ENCODE measurements around the gene PSENEN.

DNA sequence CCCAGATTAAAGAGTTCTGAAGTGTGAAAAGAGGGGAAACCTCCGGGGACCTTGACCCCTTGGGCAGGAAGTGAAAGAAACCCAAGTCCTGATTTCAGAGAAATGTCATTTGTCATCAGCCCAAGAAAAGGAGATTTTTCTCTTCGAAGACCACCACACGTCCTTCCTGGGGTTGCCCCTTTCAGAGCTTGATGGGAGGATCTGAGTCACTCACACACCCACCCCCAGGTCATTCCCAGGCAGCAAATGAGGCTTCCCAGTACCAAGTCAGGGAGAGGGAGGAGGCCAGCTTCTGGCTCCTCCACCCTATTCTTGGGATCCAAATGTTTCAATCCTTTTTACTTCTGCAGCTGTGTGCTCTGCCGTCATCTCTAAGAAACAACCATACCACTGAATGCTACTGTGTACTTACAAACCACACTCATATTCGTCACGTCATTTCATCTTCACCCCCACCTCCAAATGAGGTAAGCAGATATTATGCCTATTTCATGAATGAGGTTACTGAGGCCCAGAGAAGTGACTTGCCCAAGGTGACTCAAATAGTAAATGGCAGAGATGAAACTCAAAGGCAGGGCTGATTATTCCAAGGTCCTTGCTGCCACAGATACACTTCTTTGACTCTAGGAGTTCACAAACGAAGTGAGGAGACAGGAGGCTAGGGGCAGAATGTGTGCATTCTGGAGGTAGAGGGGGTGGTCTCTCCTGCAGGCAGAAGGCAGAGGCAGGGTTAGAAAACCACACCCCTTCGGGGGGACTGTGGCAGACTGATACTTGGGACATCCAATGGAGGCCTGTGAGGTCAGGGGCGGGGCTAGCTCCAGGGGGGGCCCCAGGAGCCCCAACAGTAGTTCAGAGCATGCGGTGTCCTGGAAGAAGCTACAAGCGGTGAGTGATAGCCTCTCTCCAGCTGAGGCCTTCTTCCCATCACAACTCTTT is 32.6 kb upstream of the PSENEN start:
- TF ChIP-seq CTCF (IDR thresholded peaks at IDR 0.05; ENCODE audit: poor library complexity) (no peak), EZH2 (IDR thresholded peaks at IDR 0.05; ENCODE audit: borderline replicate concordance) (no peak)
